Activated T-cell treated with anti-CD3 and anti-CD28 coated beads, Interleukin-2, amount 50 U/mL, for 48 hours (primary cell): Measurements from ENCODE around the gene LRP1.

Experiments
- DNase-seq, 2 experiments: peaks; one replicate each; pipeline ENCODE4 v3.0.0-alpha.2; 2020

The LRP1 gene

GRCh38 chr12:57157588-57158173 is 29.4 kb downstream of the LRP1 start:
- no peak for DNase-seq

GRCh38 chr12:57158186-57158585 is 29.9 kb downstream of the LRP1 start:
- no peak for DNase-seq

GRCh38 chr12:57158665-57159064 is 30.4 kb downstream of the LRP1 start:
- no peak for DNase-seq

GRCh38 chr12:57159311-57159710 is 31.0 kb downstream of the LRP1 start:
- no peak for DNase-seq

- DNase-seq = no peak
Measured at GRCh38 chr12:57160040-57160439, 31.8 kb downstream of the LRP1 start.

- no peak for DNase-seq
Measured at GRCh38 chr12:57160741-57161140, 32.5 kb downstream of the LRP1 start.

GRCh38 chr12:57161491-57161890 is 33.2 kb downstream of the LRP1 start:
- no peak for DNase-seq

GRCh38 chr12:57162553-57163125 is 34.4 kb downstream of the LRP1 start:
- no peak for DNase-seq

GRCh38 chr12:57164454-57164853 is 36.2 kb downstream of the LRP1 start:
- DNase-seq = no peak

GRCh38 chr12:57164966-57165625 is 36.8 kb downstream of the LRP1 start:
- DNase-seq = no peak

GRCh38 chr12:57165741-57166140 is 37.5 kb downstream of the LRP1 start:
- no peak for DNase-seq

GRCh38 chr12:57166971-57167371 is 38.7 kb downstream of the LRP1 start:
- DNase-seq = peak; percentile 61 to 71

GRCh38 chr12:57168058-57168457 is 39.8 kb downstream of the LRP1 start:
- DNase-seq = no peak

- DNase-seq = no peak
Measured at GRCh38 chr12:57169046-57169795, 40.9 kb downstream of the LRP1 start.

GRCh38 chr12:57169969-57170368 is 41.7 kb downstream of the LRP1 start:
- no peak for DNase-seq

- DNase-seq = no peak
Measured at GRCh38 chr12:57170408-57170807, 42.1 kb downstream of the LRP1 start.

- no peak for DNase-seq
Measured at GRCh38 chr12:57170927-57171326, 42.6 kb downstream of the LRP1 start.

- no peak for DNase-seq
Measured at GRCh38 chr12:57171668-57172067, 43.4 kb downstream of the LRP1 start.

- peak; percentile 36 to 40 for DNase-seq
Measured at GRCh38 chr12:57173089-57173488, 44.8 kb downstream of the LRP1 start.

GRCh38 chr12:57173683-57174082 is 45.4 kb downstream of the LRP1 start:
- DNase-seq = no peak

- DNase-seq = peak; percentile 73 to 76
Measured at GRCh38 chr12:57175428-57176138, 47.3 kb downstream of the LRP1 start.

- no peak for DNase-seq
Measured at GRCh38 chr12:57176139-57176477, 47.8 kb downstream of the LRP1 start.

GRCh38 chr12:57176846-57177245 is 48.6 kb downstream of the LRP1 start:
- DNase-seq = no peak
